ENCODE measurements around the gene H2AZ2.
"Not testable (repeated sequence)": the region's sequence is repeated elsewhere in the genome, so short reads cannot be mapped to it uniquely, and the experiment has no call there.

The H2AZ2 gene

GRCh38 chr7:44823255-44823781 is 24.6 kb downstream of the H2AZ2 start:
- DNase-seq: no peak

GRCh38 chr7:44819292-44819691 is 28.6 kb downstream of the H2AZ2 start:
- DNase-seq: no peak

- no peak for DNase-seq
Measured at GRCh38 chr7:44814919-44815318, 33.0 kb downstream of the H2AZ2 start.

GRCh38 chr7:44811571-44811970 is 36.3 kb downstream of the H2AZ2 start:
- no peak for DNase-seq

GRCh38 chr7:44811093-44811492 is 36.8 kb downstream of the H2AZ2 start:
- DNase-seq: no peak

- DNase-seq: no peak
Measured at GRCh38 chr7:44808914-44809393, 38.9 kb downstream of the H2AZ2 start.

- no peak for DNase-seq
Measured at GRCh38 chr7:44805950-44806349, 41.9 kb downstream of the H2AZ2 start.

GRCh38 chr7:44803828-44804519 is 43.9 kb downstream of the H2AZ2 start:
- DNase-seq: not testable (repeated sequence)

- no peak for DNase-seq
Measured at GRCh38 chr7:44802418-44803025, 45.4 kb downstream of the H2AZ2 start.

- no peak for DNase-seq
Measured at GRCh38 chr7:44801890-44802289, 46.0 kb downstream of the H2AZ2 start.

GRCh38 chr7:44799939-44800338 is 47.9 kb downstream of the H2AZ2 start:
- no peak for DNase-seq

- no peak for DNase-seq
Measured at GRCh38 chr7:44798649-44799305, 49.1 kb downstream of the H2AZ2 start.

- peak in 55 of 56 donors; percentile 34 to 91 (median 76) for DNase-seq
Measured at GRCh38 chr7:44797329-44798258, 50.3 kb downstream of the H2AZ2 start.

GRCh38 chr7:44796504-44797328 is 51.2 kb downstream of the H2AZ2 start, which contains the start of gene PPIA:
Gene PPIA (plus strand): TSS chr7:44796681. CDS start chr7:44796725, 44 bp downstream.
- peak; percentile 9 to 99 (median 95) for DNase-seq

GRCh38 chr7:44796034-44796503 is 51.8 kb downstream of the H2AZ2 start:
- peak in 10 of 56 donors; percentile 35 to 72 (median 59) for DNase-seq

GRCh38 chr7:44794331-44794730 is 53.6 kb downstream of the H2AZ2 start:
- DNase-seq: no peak

- no peak for DNase-seq
Measured at GRCh38 chr7:44793919-44794318, 54.0 kb downstream of the H2AZ2 start.

- DNase-seq: no peak
Measured at GRCh38 chr7:44791278-44792219, 56.3 kb downstream of the H2AZ2 start.

- no peak for DNase-seq
Measured at GRCh38 chr7:44789990-44790389, 57.9 kb downstream of the H2AZ2 start.

All from amygdala (tissue), 56 donors.